Measurements from ENCODE around the gene PRELID3B.

GRCh38 chr20:58984691-58985090 lies 57.9 kb downstream of the PRELID3B start:
- TF ChIP-seq EZH2 (IDR thresholded peaks at IDR 0.05; ENCODE audit: insufficient read depth, poor library complexity, severe bottlenecking) = no peak
- no peak for TF ChIP-seq EZH2phosphoT487 (IDR thresholded peaks at IDR 0.05; ENCODE audit: insufficient read depth, low read depth)

Measured in GM23248 (cell line).